Measurements from ENCODE around the gene GLP1R. TPM values are rescaled to one million over a fixed set of nuclear protein-coding genes. Genes with fewer than 3 reads are reported as not detected.

Gene GLP1R
- total and polyA plus RNA-seq, 2 of the 4 experiments (the other 2 are of a cell fraction) = not detected

GRCh38 chr6:39037707-39038106, 10.9 kb upstream of the GLP1R start:
- Histone ChIP-seq H3K18ac (ENCODE audit: low read depth, low read length) (no peak overlapping the region), H3K14ac (replicated peaks; ENCODE audit: low read depth, low read length) (no peak overlapping the region), H2BK5ac (ENCODE audit: low read depth, low read length, poor library complexity, severe bottlenecking) (no peak overlapping the region), H4K8ac (ENCODE audit: low read depth in 2 of 2, low read length in 2 of 2) (no peak overlapping the region), H3K4me1 (ENCODE audit: control insufficient read depth, insufficient read depth, low read length) (no peaks in the 10 kb centered on the region), H3K36me3 (ENCODE audit: control insufficient read depth, insufficient read depth, low read length) (no peaks in the 10 kb centered on the region), H3K56ac (ENCODE audit: extremely low read depth, insufficient read depth, low read length) (no peak overlapping the region), H3K9ac (ENCODE audit: low read depth, low read length) (no peak overlapping the region), H3K79me1 (ENCODE audit: low read depth in 1 of 2, low read length in 2 of 2) (no peaks in the 10 kb centered on the region), H3K9me1 (ENCODE audit: insufficient read depth, low read length) (no peaks in the 10 kb centered on the region), H4K91ac (ENCODE audit: insufficient read depth, low read depth, low read length) (no peak overlapping the region), H2AFZ (replicated peaks; ENCODE audit: low read length, poor library complexity) (no peak overlapping the region), H3K9me3 (ENCODE audit: control insufficient read depth, insufficient read depth, low read length) (no peaks in the 10 kb centered on the region), H4K5ac (ENCODE audit: low read depth, low read length) (no peak overlapping the region), H3K4ac (ENCODE audit: low read depth, low read length) (no peak overlapping the region), H3K27me3 (ENCODE audit: control insufficient read depth, insufficient read depth, low read length) (peaks cover 6% of the 10 kb centered on the region), H2BK15ac (ENCODE audit: low read depth, low read length) (no peak overlapping the region), H3K23ac (ENCODE audit: low read depth, low read length) (no peak overlapping the region), H3K4me2 (ENCODE audit: low read depth, low read length) (no peak overlapping the region), H2BK20ac (ENCODE audit: low read depth, low read length) (no peak overlapping the region), H3K4me3 (ENCODE audit: insufficient read depth, low read depth, low read length) (no peak overlapping the region), H2AK9ac (replicated peaks; ENCODE audit: low read depth, low read length, poor library complexity) (no peak overlapping the region), H2BK120ac (ENCODE audit: low read depth, low read length) (no peak overlapping the region), H3K27ac (ENCODE audit: insufficient read depth, low read length) (no peak overlapping the region), H4K20me1 (ENCODE audit: insufficient read depth, low read length) (no peaks in the 10 kb centered on the region), H2AK5ac (ENCODE audit: low read depth, low read length) (no peak overlapping the region)
- CTCF ChIA-PET = no interaction called here
- in situ Hi-C loops (cut with MboI; ENCODE audit: low sequenced_read_pairs) = no loop called here
- no peak for DNase-seq
- intact Hi-C loops (cut with micrococcal nuclease) = no loop called here
- no TSS peak for BruUV-seq (replicated peaks)
- no peak for TF ChIP-seq CHD1 (IDR thresholded peaks at IDR 0.05; ENCODE audit: low read depth, low read length)
- no peak for TF ChIP-seq RCOR1 (IDR thresholded peaks at IDR 0.05; ENCODE audit: insufficient replicate concordance, low read length)
- TF ChIP-seq BHLHE40 (IDR thresholded peaks at IDR 0.05; ENCODE audit: low read depth, low read length) = no peak
- TF ChIP-seq MAFK (IDR thresholded peaks at IDR 0.05; ENCODE audit: low read depth, low read length) = no peak
- TF ChIP-seq RFX5 (IDR thresholded peaks at IDR 0.05; ENCODE audit: low read depth, low read length) = no peak
- TF ChIP-seq, protein P1, sequence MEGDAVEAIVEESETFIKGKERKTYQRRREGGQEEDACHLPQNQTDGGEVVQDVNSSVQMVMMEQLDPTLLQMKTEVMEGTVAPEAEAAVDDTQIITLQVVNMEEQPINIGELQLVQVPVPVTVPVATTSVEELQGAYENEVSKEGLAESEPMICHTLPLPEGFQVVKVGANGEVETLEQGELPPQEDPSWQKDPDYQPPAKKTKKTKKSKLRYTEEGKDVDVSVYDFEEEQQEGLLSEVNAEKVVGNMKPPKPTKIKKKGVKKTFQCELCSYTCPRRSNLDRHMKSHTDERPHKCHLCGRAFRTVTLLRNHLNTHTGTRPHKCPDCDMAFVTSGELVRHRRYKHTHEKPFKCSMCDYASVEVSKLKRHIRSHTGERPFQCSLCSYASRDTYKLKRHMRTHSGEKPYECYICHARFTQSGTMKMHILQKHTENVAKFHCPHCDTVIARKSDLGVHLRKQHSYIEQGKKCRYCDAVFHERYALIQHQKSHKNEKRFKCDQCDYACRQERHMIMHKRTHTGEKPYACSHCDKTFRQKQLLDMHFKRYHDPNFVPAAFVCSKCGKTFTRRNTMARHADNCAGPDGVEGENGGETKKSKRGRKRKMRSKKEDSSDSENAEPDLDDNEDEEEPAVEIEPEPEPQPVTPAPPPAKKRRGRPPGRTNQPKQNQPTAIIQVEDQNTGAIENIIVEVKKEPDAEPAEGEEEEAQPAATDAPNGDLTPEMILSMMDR (conservative IDR thresholded peaks at IDR 0.05; ENCODE audit: low read depth, low read length) = no peak
- TF ChIP-seq POLR2A (IDR thresholded peaks at IDR 0.05; ENCODE audit: low read depth, low read length) = no peak
- TF ChIP-seq FOS (IDR thresholded peaks at IDR 0.05; ENCODE audit: low read depth, low read length) = no peak
- TF ChIP-seq RAD21 (IDR thresholded peaks at IDR 0.05; ENCODE audit: low read length) = no peak
- no peak for TF ChIP-seq CEBPB (IDR thresholded peaks at IDR 0.05; ENCODE audit: low read depth, low read length)
- POLR2A ChIA-PET (ENCODE audit: unreplicated experiment) = no interaction called here
- no peak for ATAC-seq (ENCODE audit: low read depth)
- WGBS, 2 experiments (ENCODE audit: extremely low coverage in 2 of 2, insufficient read length in 1 of 2) = no CpG with 5 or more reads among the region's 6 CpGs
- dilution Hi-C loops (cut with HindIII; ENCODE audit: low sequenced_read_pairs, unreplicated experiment) = no loop called here
